ENCODE results near the gene PANK3.
"Not testable (repeated sequence)": the region's sequence is repeated elsewhere in the genome, so short reads cannot be mapped to it uniquely, and the experiment has no call there.

Gene PANK3

DNA sequence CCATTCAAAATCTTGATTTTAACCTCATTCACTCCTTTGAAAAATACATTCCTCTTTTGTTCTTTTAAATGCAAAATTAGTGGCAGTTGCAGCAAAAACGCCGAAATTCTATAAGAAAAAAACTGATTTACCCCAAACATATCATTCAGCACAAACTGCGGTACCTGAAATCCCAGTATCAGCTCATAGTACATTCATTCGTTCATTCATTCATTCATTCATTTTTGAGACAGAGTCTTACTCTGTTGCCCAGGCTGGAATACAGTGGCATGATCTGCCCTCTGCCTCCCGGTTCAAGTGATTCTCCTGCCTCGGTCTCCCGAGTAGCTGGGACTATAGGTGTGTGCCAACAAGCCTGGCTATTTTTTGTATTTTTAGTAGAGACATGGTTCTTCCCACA lies 29.6 kb downstream of the PANK3 start:
- no peak for DNase-seq

DNA sequence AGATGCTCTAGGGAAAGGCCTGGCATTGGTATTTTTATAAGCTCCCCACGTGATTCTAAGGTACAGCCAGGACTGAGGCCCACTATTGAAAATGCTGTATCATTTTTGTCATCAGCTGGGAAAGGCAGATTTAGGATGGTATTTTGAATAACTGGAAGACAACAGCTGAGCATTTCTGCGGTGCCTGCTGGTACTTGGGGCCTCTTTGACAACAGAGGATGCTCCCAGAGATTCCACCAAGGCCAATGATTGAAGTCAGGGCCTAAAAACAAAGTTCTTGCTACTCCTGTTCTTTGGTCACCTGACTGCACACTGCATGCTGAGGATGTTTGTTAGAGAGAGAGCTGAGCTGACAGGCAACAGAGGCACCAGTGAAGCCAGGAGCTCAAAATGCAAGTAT lies 42.0 kb downstream of the PANK3 start:
- no peak for DNase-seq

DNA sequence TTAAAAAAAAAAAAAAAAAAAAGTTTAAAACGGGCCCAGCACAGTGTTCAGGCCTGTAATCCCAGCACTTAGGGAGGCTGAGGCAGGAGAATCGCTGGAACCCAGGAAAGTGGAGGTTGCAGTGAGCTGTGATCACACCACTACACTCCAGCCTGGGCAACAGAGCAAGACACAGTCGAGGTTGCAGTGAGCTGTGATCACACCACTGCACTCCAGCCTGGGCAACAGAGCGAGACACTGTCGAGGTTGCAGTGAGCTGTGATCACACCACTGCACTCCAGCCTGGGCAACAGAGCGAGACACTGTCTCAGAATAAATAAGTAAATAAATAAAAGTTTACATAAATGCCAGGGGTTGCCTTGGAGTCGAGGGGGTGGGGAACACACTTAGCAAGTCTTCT lies 44.8 kb downstream of the PANK3 start:
- DNase-seq = not testable (repeated sequence)

DNA sequence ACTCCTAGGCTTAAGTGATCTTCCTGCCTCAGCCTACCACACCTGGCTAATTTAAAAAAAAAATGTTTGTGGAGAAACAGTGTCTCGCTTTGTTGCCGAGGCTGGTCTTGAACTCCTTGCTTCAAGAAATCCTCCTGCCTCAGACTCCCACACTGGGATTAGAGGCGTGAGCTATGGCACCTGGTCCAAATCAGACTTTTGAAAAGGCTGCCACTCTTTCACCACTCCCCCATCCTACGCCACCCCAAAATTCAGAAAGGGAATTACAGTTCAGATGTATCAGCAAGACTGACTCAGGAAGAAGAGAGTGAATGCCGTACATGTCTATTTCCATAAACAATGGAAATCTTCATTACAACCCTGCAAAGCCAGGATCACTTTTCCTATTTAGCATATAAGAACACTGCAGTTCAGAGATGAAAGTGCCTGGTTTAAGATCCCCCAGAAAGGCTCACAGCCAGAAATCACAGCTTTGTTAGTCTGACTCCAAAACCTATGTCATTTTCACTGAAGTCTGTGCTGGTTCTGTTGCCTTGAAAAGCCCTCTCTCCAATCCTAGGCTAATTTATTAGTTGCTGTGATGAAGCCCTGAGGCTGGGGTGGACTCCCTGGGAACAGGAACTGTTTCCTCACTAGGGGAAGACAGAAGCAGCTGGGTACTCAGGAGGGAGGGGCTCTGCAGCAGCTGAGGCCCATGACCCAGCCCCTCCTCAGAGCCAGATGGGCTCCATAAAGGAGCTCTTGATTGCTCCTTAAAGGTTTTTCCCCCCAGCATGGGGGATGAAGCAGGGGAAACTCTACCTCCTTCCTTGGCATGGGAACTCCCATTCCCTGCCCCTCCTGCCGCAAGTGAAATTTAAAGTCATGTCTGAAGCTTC lies 46.9 kb downstream of the PANK3 start:
- DNase-seq = no peak

DNA sequence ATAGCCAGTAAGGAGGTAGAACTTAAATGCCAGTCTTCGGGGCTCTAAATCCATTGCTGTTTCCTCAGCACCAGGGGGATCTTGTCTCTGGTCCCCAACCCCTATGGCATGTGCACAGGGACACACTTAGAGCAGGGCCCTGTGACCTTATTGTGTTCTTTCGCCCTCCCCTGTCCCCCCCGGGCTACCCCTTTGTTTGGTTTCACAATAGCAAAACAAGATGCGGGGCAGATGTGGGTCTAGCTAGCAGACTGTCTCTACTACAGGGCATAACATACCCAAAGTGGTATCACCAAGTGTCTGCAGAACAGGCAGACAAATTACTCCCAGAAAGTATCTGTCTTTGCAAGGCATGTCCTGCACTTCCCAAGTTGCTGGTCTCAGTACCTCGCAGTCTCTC lies 48.0 kb downstream of the PANK3 start:
- no peak for DNase-seq

DNA sequence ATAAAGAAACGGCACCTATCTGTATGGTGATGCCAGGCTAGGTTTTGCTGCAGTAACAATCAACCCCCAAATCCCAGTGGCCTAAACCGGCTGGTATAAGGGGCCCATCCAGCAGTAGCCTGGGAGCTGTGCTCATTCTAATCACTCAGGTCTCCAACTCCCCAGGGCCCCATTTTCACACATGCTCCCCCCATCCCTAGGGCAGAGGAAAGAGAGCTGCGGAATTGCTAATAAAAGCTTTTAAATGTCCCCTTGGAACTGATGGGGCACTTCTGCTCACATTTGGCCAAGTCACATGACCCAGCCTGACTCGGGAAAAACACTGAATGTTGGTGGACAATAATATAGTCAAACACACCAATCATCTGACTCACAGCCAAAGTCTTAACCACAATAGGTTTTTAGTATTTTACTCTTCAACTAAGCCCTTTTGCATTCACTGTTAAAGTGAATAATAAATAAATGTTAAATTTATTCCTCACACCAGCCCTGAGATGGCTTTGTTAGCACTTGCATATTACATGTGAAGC lies 48.5 kb downstream of the PANK3 start:
- DNase-seq = no peak

DNA sequence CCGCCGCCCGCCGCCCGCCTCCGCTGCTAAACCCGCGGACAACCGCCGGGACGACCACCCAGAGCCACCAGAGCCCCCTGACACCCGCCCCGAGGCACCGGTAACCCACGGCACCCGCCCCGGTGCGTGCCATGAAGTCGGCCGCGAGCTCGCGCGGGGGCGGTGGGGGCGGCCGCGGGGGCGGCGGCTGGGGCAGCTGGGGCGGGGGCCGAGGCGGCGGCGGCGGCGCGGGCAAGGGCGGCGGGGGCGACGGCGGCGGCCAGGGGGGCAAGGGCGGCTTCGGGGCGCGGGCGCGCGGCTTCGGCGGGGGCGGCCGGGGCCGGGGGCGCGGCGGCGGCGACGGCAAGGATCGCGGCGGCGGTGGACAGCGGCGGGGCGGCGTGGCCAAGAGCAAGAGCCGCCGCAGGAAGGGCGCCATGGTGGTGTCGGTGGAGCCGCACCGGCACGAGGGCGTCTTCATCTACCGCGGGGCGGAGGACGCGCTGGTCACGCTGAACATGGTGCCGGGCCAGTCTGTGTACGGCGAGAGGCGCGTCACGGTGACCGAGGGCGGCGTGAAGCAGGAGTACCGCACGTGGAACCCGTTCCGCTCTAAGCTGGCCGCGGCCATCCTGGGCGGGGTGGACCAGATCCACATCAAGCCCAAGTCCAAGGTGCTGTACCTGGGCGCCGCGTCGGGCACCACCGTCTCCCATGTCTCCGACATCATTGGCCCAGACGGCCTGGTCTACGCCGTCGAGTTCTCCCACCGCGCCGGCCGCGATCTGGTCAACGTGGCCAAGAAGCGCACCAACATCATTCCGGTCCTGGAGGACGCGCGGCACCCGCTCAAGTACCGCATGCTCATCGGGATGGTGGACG lies 49.6 kb downstream of the PANK3 start:
- DNase-seq = no peak

DNA sequence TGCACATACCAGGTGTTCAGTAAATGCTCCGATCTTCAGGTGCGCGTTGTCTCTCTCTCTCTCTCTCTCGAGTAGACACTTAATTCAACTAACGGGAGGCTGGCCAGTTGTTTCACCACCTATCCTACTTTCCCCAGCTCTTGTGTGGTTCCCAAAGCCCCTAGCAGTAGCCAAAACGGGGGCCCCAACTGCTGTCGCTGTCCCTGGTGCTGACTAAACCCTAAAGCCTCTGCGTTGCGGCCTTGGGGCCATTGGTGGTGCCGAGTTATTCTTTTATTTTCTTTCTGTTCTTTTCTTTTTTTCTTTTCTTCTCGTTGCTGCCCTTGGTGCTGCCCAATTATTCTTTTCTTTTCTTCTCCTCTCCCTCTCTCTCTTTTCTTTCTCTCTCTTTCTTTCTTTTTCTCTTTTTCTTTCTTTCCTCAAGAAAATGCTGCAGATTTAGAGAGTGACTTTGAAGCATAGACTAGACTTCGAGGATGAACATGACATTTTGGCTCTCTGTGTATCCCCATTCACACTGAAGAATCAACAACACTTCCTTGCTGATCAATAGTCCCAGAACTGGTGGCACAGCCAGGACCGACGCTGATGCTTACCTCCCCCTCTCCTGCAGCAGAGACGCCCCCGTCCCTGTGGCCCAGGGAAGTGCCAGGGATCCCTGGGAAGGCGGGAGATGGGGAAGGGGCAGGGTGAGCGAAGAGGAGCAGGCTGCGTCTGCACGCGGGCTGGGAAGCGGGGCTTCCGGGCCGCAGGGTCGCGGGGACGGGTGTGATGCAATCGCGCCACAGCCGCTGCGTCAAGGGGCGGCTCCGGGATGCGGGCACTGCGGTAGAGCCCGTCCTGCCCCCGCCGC lies 50.4 kb downstream of the PANK3 start, which contains the start of gene FBLL1:
Gene FBLL1, plus strand, starts transcription at position 785 of the 853 bp plus-strand sequence. CDS start 200 bp downstream, outside the sequence.
- no peak for DNase-seq

DNA sequence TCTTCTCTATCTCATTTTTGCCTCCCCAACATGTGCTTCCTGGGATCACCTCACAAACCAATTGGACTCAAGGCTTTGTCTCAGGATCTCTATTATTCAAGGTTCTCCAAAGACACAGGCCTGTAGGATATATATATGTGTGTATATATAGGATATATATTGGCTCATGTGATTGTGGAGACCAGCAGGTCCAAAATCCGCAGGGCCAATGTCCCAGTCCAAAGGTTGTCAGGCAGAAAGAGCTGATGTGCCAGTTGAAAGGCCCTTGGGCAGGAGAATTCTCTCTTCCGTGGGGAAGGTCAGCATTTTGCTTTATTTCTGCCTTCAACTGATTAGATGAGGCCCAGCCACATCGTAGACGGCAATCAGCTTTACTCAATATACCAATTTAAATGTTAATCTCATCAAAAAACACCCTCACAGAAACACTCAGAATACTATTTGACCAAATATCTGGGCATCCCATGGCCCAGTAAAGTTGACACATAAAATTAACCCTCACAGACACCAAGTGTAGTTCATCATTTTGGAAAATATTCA lies 51.3 kb downstream of the PANK3 start:
- no peak for DNase-seq

DNA sequence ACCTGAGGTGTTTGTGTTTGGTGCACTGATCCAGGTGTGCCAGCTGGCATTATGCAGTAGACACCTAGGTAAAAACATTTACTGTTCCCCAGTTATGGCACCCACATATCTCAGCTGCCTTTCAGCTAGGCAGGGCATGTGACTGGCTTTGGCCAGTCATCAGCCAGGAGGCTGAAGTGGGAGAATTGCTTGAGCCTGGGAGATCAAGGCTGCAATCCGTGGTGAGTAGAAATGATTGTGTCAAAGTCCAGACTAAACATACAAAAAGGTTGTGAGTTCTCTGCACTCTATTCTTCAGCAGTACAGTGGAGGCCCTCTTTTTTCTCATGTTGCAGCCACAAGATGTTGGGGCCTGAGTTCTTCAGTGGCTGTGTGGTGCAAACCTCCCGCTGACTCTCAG lies 53.3 kb downstream of the PANK3 start:
- no peak for DNase-seq

DNA sequence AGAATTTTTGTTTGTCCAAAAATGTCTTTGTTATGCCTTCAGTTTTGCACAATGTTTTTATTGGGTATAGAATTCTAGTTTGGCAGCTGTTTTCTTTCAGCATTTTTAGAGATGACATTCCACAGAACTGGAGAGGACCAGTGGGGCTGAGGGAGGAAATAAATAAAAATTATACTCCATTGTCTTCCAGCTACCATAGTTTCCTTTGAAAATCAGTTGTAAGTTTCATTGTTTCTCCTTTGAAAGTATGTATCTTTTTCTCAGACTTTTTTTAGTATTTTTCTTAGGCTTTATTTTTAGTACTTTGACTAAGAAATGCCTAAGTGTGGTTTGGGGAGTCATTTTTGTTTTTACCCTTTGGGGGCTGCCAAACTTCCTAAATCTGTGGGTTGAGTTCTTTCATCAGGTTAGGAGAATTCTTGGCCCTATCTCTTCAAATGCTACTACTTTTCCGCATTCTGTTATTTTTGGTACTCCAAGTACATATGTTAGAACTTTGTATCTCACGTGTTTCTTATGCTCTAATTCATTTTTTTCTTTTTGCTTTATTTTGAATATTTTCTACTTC lies 65.2 kb downstream of the PANK3 start:
- no peak for DNase-seq

DNA sequence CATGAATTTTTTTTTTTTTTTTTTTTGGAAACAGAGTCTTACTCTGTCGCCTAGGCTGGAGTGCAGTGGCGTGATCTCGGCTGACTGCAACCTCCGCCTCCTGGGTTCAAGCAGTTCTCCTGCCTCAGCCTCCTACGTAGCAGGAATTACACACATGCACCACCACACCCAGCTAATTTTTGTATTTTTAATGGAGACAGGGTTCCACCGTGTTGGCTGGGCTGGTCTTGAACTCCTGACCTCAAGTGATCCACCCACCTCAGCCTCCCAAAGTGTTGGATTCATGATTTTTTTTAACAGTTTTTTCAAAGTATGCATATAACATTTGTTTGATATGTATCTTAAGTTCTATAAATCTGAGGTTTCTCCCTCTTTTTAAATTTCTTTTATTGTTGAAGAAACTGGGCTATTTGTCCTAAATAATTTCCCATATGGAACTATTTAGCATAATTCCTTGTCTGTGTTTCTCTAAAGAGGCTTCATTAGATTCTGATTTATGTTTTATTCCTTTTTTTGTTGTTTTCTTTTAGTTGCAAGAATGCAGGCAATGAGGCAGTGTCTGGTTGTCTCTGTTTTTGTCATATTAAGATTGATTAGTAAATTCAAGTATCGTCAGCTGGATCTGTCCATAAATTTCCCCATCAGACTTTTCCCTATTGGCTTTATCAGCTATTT lies 76.5 kb downstream of the PANK3 start:
- DNase-seq = no peak
